Measurements from ENCODE around the gene CHD3. TPM values are rescaled to one million over a fixed set of nuclear protein-coding genes. Genes with fewer than 3 reads are reported as not detected.

The CHD3 gene
- total RNA-seq, 1 donor = 96.4 TPM

DNA sequence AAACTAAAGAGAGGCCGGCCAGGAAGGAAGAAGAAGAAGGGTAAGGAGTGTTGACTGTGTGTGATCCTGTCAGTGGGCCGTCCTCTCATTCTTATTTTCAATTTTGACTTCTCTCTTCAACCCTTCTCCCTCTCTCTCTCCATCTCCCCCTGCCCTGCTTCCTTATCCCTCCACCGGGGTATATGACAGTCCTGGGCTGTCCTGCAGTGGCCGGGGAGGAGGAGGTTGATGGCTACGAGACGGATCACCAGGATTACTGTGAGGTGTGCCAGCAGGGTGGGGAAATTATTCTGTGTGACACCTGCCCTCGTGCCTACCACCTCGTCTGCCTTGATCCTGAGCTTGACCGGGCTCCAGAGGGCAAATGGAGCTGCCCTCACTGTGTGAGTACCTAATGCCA is 5.6 kb downstream of the CHD3 start:
- H3K4me3 ChIP-seq (ENCODE audit: low read length) = no peak overlapping the region
- no peaks in the 10 kb centered on the region for H3K27me3 ChIP-seq (ENCODE audit: insufficient read depth, low read length)
- no peaks in the 10 kb centered on the region for H3K9me3 ChIP-seq (ENCODE audit: low read depth, low read length)
- peaks cover 22% of the 10 kb centered on the region for H3K4me1 ChIP-seq (ENCODE audit: insufficient read depth, low read length)

DNA sequence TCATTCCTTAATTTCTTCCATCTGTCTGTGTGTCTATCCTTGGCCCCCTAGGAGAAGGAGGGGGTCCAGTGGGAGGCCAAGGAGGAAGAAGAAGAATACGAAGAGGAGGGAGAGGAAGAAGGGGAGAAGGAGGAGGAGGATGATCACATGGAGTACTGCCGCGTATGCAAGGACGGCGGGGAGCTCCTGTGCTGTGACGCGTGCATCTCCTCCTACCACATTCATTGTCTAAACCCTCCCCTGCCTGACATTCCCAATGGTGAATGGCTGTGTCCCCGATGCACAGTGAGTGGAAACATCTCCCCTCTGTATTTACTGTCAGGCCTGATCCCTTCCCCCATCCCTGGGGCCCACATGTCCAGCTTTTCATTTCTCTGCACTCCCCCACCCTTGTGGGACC is 6.3 kb downstream of the CHD3 start:
- H3K27me3 ChIP-seq (ENCODE audit: insufficient read depth, low read length) = no peaks in the 10 kb centered on the region
- no peaks in the 10 kb centered on the region for H3K9me3 ChIP-seq (ENCODE audit: low read depth, low read length)
- peaks cover 15% of the 10 kb centered on the region for H3K4me1 ChIP-seq (ENCODE audit: insufficient read depth, low read length)
- H3K4me3 ChIP-seq (ENCODE audit: low read length) = no peak overlapping the region

DNA sequence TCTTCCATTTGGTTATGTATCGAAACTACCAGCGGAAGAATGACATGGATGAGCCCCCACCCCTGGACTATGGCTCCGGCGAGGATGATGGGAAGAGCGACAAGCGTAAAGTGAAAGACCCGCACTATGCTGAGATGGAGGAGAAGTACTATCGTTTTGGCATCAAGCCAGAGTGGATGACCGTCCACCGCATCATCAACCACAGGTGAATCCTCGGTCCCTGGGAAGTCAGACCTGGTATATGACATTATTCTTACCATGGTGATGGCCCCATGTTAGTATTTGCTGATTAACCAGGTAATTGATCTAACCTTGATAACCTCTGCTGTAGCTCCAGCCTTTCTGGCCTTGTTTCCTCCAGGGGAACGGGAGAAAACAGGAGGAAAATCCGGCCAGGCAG is 8.5 kb downstream of the CHD3 start:
- no peaks in the 10 kb centered on the region for H3K9me3 ChIP-seq (ENCODE audit: low read depth, low read length)
- H3K4me3 ChIP-seq (ENCODE audit: low read length) = no peak overlapping the region
- peaks cover 1% of the 10 kb centered on the region for H3K4me1 ChIP-seq (ENCODE audit: insufficient read depth, low read length)
- no peaks in the 10 kb centered on the region for H3K27me3 ChIP-seq (ENCODE audit: insufficient read depth, low read length)

DNA sequence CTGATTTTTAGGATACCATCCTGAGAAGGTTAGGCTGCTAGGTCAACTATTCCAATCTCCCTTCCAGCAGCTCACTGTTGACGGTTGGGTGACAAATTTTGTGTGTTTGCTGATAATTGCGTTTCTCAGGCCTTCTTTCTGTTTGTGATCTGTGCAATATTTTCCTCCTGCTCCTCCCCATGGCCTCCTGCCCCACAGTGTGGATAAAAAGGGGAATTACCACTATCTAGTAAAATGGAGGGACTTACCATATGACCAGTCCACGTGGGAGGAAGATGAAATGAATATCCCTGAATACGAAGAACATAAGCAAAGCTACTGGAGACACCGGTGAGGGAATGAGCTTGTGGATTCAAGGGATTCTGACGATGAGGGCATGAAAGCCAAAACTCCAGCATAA is 9.2 kb downstream of the CHD3 start:
- Histone ChIP-seq H3K4me1 (ENCODE audit: insufficient read depth, low read length) (no peaks in the 10 kb centered on the region), H3K4me3 (ENCODE audit: low read length) (no peak overlapping the region), H3K9me3 (ENCODE audit: low read depth, low read length) (no peaks in the 10 kb centered on the region), H3K27me3 (ENCODE audit: insufficient read depth, low read length) (no peaks in the 10 kb centered on the region)

DNA sequence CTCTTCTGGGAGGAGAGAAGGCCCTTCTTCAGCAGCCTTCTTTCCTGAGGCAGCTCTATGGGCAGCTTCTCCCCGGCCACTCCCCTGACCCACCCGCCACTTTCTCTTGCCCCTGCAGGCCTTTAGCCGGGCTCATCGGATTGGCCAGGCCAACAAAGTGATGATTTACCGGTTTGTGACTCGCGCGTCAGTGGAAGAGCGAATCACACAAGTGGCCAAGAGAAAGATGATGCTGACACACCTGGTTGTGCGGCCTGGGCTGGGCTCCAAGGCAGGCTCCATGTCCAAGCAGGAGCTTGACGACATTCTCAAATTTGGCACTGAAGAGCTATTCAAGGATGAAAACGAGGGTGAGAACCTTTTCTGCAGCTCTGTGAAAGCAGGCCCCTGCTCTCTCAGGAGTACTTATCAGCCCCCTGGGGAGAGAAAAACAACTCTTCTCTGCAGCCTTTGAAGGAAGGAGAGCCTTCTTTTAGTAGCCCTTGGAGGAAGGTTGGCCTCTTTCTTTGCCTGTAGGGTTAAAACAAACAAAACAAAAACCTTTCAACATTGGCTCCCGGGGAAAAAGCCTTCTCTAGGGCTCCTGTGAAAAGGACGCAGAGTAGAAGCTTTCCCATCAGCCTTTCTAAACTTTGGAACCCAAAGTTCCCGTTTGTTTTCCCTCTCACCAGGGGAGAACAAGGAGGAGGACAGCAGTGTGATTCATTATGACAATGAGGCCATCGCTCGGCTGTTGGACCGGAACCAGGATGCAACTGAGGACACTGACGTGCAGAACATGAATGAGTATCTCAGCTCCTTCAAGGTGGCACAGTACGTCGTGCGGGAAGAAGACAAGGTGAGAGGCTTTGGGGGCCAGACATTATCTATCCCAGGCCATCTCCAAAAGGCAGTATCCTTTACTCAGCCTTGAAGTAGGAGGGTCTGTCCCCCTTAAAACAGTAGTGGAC is 14.8 kb downstream of the CHD3 start:
- H3K9me3 ChIP-seq (ENCODE audit: low read depth, low read length) = no peaks in the 10 kb centered on the region
- no peaks in the 10 kb centered on the region for H3K4me1 ChIP-seq (ENCODE audit: insufficient read depth, low read length)
- no peaks in the 10 kb centered on the region for H3K27me3 ChIP-seq (ENCODE audit: insufficient read depth, low read length)
- H3K4me3 ChIP-seq (ENCODE audit: low read length) = no peak overlapping the region

DNA sequence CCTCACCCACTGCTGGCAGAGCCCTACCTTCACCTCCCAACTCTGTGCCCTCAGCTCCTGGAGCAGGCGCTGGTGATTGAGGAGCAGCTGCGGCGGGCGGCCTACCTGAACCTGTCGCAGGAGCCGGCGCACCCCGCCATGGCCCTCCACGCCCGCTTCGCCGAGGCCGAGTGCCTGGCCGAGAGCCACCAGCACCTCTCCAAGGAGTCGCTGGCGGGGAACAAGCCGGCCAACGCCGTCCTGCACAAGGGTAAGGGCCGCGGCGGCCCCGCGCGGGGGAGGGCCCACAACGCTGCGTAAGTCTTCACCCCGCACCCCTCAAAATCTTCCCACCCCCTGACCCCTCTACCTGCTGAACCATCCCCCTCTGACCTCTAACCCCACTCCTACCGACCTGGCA is 20.5 kb downstream of the CHD3 start:
- peaks cover 4% of the 10 kb centered on the region for H3K4me1 ChIP-seq (ENCODE audit: insufficient read depth, low read length)
- no peaks in the 10 kb centered on the region for H3K27me3 ChIP-seq (ENCODE audit: insufficient read depth, low read length)
- H3K4me3 ChIP-seq (ENCODE audit: low read length) = no peak overlapping the region

DNA sequence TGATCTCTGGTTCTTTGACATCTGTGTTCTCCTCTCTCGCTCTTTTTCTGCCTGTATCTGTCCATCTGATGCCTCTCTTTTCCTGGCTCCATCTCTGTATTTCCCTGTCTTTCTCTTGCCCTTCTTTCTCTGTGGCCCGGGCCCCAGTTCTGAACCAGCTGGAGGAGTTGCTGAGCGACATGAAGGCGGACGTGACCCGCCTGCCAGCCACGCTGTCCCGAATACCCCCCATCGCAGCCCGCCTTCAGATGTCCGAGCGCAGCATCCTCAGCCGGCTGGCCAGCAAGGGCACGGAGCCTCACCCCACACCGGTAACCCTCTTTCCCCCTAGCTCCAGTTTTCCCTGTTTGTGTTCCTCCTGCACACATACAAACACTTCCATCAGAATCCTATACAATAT is 21.7 kb downstream of the CHD3 start:
- H3K4me1 ChIP-seq (ENCODE audit: insufficient read depth, low read length) = peaks cover 15% of the 10 kb centered on the region
- H3K4me3 ChIP-seq (ENCODE audit: low read length) = no peak overlapping the region
- H3K9me3 ChIP-seq (ENCODE audit: low read depth, low read length) = no peaks in the 10 kb centered on the region
- no peaks in the 10 kb centered on the region for H3K27me3 ChIP-seq (ENCODE audit: insufficient read depth, low read length)

More for the DNA sequence above, 20.5 kb downstream of the CHD3 start:
- H3K9me3 ChIP-seq (ENCODE audit: low read depth, low read length) = no peaks in the 10 kb centered on the region

DNA sequence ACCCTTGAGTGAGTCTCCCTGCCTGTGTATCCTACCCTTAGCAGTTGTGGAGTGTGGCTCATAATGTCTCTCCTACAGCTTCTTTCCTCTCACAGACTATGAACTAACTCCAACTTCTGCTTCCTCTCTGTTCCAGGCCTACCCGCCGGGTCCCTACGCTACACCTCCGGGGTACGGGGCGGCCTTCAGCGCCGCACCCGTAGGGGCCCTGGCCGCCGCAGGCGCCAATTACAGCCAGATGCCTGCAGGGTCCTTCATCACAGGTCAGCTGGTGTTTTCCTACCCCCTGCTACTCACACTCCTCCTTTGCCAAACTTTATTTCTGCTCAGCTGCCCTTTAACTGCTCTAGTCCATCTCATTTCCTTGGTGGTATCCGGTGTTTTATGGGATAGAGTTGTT is 22.1 kb downstream of the CHD3 start:
- H3K4me3 ChIP-seq (ENCODE audit: low read length) = no peak overlapping the region
- no peaks in the 10 kb centered on the region for H3K9me3 ChIP-seq (ENCODE audit: low read depth, low read length)
- peaks cover 19% of the 10 kb centered on the region for H3K4me1 ChIP-seq (ENCODE audit: insufficient read depth, low read length)
- no peaks in the 10 kb centered on the region for H3K27me3 ChIP-seq (ENCODE audit: insufficient read depth, low read length)

DNA sequence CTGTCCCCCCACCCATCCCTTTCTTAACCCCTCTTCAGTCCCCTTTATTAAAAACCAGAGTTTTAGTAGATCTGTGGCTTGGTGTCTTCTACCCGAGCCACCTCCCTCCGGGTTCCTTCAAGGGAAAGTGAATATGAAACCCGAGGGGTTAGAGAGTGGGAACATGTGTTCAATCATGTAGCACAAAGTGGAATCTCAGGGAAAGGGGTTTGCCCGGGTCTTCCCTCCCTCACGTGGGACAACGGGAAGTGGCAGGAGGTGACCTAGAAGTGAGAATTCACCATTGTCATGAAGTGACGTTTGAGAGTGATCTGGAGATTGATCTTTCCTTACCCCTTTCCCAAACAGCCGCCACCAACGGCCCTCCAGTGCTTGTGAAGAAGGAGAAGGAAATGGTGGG is 22.5 kb downstream of the CHD3 start:
- Histone ChIP-seq H3K27me3 (ENCODE audit: insufficient read depth, low read length) (no peaks in the 10 kb centered on the region), H3K4me1 (ENCODE audit: insufficient read depth, low read length) (peaks cover 20% of the 10 kb centered on the region)

DNA sequence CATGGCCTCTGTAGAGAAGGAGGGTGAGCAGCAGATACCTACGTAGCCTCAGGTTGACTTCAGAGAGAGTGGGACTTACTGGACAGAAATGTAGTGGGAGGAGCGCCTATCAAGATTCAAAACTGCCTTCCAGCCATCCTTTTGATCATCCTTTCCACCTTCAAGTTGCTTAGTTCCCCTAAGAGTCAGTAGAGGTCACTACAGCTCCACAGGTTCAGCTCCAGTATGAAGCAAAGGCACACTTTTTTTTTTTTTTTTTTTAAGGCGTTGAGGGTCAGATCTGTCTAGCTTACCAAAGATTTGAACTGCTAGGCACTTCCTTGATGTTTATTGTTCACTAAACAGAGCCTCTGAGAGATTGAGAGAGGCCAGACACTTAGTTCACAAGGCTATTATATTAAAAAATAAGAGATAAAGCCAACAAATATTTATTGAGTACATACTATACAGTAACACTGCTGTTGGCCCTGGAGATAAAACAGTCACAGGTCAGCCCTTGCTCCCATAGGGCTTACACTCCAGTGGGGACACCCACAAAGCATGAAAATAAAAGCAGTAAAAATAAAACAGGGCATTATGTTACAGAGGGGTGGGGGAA is 24.4 kb downstream of the CHD3 start:
- Histone ChIP-seq H3K9me3 (ENCODE audit: low read depth, low read length) (no peaks in the 10 kb centered on the region), H3K4me3 (ENCODE audit: low read length) (no peak overlapping the region), H3K27me3 (ENCODE audit: insufficient read depth, low read length) (no peaks in the 10 kb centered on the region), H3K4me1 (ENCODE audit: insufficient read depth, low read length) (peaks cover 30% of the 10 kb centered on the region)

More for the DNA sequence above, 22.5 kb downstream of the CHD3 start:
- Histone ChIP-seq H3K4me3 (ENCODE audit: low read length) (no peak overlapping the region), H3K9me3 (ENCODE audit: low read depth, low read length) (no peaks in the 10 kb centered on the region)

DNA sequence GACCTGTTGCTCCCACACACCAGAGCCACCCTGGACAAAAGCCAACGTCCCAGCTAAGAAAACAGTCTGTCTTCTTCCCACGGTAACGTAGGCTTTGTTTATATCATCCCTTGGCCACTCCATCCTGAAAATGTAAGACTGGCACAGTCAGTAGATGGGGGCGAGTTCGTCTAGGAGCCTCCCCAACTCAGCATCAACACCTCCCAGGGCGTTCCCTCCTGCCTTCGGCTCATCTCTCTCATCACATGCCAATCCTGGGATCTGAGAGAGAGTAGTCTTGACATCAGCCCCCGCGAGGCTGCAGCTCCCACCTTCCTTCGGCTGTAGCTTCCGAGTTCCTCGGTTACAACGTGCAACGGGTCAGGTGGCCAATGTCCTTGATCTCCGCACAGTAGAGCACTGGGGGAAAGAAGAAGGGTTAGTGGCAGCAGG is 26.6 kb downstream of the CHD3 start:
- Histone ChIP-seq H3K4me3 (ENCODE audit: low read length) (peak overlapping the region; percentile 59), H3K9me3 (ENCODE audit: low read depth, low read length) (no peaks in the 10 kb centered on the region), H3K4me1 (ENCODE audit: insufficient read depth, low read length) (peaks cover 30% of the 10 kb centered on the region), H3K27me3 (ENCODE audit: insufficient read depth, low read length) (no peaks in the 10 kb centered on the region)

DNA sequence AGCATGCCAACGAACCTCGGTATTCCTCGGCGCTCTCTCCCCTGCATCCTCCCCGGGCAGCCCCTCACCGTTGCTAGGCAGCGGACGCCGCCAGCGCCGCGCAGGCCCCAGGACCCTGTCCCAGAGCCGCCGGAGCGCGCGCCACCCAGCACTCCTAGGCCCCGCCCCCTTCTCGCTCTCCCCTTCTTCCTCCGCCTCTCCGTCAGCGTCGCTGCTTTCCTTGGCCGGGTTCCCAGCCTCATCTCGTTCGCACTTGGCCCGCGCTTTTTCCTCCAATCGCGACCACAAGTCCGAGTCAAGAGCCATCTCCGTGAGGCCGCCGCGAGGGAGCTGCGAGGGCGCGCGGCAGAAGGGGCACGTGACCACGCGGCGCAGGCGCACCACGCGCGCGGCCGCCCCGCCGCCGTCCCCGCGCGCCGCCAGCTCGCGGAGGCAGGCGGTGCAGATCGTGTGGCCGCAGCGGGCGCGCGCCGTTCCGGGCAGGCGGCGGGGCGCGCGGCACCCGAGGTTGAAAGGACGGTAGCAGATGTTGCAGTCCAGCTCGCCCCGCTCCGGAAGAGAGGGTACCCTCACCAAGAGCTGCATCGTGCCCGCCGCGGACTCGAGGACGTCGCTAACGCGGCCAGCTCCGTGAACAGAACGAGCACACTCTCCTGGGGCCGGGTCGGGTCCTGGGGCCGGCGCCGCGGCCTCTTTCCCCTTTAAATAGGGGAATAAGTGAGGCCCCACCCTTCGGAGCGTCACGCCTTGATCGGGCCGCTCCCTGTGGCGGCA is 27.2 kb downstream of the CHD3 start, which contains the start of gene RNF227:
TSS of gene RNF227 (minus strand) at position 679 of the 774 bp plus-strand sequence. CDS start at position 585, 94 bp downstream.
- H3K9me3 ChIP-seq (ENCODE audit: low read depth, low read length) = no peaks in the 10 kb centered on the region
- no peaks in the 10 kb centered on the region for H3K27me3 ChIP-seq (ENCODE audit: insufficient read depth, low read length)
- H3K4me3 ChIP-seq (ENCODE audit: low read length) = peak within 1 kb of the TSS; percentile 59
- H3K4me1 ChIP-seq (ENCODE audit: insufficient read depth, low read length) = peaks cover 30% of the 10 kb centered on the region

DNA sequence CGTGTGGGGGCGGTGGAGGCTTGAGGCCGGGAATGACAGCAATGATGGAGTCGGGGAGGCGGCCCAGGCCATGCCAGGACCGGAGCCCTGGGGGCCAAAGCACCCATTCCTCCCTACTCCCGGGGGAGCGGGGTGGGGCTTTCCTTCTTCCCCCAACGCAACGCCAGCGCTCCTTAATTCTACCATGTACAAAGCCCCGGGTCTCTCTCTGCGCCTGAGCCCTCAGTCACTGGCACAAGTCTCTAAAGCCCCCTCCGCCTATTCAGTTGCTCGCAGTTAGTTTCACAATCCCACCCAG is 27.7 kb downstream of the CHD3 start:
- Histone ChIP-seq H3K4me1 (ENCODE audit: insufficient read depth, low read length) (peaks cover 30% of the 10 kb centered on the region), H3K27me3 (ENCODE audit: insufficient read depth, low read length) (no peaks in the 10 kb centered on the region), H3K4me3 (ENCODE audit: low read length) (peak overlapping the region; percentile 59)

DNA sequence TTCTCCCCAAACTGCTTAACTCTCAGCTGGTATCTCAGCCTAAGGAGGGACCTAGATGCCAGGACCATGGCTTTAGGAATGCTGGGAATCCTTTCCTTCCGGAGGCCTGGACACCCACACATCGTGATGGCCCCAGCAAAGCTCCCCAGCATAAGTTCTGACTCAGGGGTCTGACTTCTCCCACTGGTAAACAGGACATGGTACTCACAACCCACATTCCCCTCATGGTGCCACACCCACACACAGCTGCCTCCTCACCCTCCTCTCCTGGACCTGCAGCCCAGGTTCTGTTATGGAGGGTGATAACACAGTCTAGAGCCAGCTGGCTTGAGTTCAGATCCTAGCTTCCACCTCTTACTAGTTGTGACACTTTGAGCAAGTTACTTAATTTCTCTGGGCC is 28.2 kb downstream of the CHD3 start:
- Histone ChIP-seq H3K4me3 (ENCODE audit: low read length) (no peak overlapping the region), H3K9me3 (ENCODE audit: low read depth, low read length) (no peaks in the 10 kb centered on the region), H3K27me3 (ENCODE audit: insufficient read depth, low read length) (no peaks in the 10 kb centered on the region), H3K4me1 (ENCODE audit: insufficient read depth, low read length) (peaks cover 30% of the 10 kb centered on the region)

More for the DNA sequence above, 27.7 kb downstream of the CHD3 start:
- H3K9me3 ChIP-seq (ENCODE audit: low read depth, low read length) = no peaks in the 10 kb centered on the region

DNA sequence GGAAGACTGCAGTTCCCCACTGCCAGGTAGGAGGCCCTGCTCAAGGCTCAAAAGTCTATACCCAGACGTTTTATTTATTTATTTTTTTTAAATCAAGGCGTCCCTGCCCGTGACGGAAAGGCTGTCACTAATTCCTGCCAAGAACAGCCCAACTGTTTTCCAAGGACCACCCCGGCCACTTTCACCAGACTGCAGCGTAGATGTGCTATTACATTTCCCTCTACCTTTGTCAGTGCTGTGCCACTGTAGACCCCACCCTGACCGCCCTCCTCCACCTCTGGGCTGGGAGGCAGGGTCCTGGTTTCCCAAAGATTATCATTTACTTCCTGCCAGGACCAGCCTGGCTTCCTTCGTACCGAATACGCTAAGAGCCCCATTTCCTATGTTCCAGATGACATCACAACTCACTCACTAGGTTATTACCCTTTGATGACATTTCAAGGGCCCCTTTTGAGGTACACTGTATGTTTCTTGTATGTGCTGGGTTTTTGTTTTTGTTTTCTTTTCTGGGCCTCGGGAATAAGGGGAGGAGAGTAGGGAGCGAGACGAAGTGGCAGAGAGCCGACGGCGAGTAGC is 33.8 kb downstream of the CHD3 start:
- H3K4me1 ChIP-seq (ENCODE audit: insufficient read depth, low read length) = peaks cover 21% of the 10 kb centered on the region
- peak overlapping the region; percentile 36 for H3K4me3 ChIP-seq (ENCODE audit: low read length)
- H3K9me3 ChIP-seq (ENCODE audit: low read depth, low read length) = no peaks in the 10 kb centered on the region
- H3K27me3 ChIP-seq (ENCODE audit: insufficient read depth, low read length) = no peaks in the 10 kb centered on the region
